HG03060 (cell line): ENCODE data around the gene CYB5D1.
"Not testable (repeated sequence)": the region's sequence is repeated elsewhere in the genome, so short reads cannot be mapped to it uniquely, and the experiment has no call there.

Experiments used
- ATAC-seq: cut with Tn5 transposase; IDR thresholded peaks from one replicate; pipeline ENCODE4 v1.9.1; 2021; ENCODE audit warnings: low read depth, moderate number of reproducible peaks; ENCODE audit not compliant: unreplicated experiment

Gene CYB5D1, protein sequence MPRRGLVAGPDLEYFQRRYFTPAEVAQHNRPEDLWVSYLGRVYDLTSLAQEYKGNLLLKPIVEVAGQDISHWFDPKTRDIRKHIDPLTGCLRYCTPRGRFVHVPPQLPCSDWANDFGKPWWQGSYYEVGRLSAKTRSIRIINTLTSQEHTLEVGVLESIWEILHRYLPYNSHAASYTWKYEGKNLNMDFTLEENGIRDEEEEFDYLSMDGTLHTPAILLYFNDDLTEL

DNA sequence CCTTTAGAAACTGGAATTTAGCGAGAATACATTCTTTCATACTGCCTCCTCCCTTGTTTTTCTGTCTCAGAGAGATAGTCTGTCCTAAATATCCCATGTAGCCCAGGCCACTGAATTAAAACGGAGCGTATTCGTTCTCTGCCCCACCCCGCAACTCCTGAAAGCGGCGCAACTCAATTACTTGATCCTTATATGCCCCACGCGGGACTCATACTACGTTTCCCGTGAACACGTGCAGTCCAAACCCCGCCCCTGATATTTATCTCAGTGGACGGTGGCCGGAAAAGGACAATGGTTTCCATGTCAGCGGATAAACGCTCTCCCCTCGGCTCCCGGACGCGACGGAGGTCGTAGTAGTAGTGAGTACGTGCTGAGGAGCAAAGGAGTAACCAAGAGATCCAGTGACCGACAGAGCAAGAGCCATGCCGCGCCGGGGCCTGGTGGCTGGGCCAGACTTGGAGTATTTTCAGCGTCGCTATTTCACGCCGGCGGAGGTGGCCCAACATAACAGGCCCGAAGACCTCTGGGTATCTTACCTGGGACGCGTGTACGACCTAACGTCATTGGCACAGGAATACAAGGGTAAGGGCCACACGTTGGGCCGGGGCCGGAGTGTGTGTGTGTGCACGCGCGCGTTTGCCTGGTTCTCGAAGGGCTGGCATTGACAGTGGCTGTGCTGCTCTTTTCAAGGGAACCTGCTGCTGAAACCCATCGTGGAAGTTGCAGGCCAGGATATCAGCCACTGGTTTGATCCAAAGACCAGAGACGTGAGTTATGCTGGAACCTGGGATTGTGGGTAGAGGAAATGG lies at the start of gene CYB5D1:
Gene CYB5D1, plus strand, starts transcription at position 291 of the 809 bp plus-strand sequence. Its CDS starts 132 bp downstream, at position 423.
- peak; percentile 19 for ATAC-seq

DNA sequence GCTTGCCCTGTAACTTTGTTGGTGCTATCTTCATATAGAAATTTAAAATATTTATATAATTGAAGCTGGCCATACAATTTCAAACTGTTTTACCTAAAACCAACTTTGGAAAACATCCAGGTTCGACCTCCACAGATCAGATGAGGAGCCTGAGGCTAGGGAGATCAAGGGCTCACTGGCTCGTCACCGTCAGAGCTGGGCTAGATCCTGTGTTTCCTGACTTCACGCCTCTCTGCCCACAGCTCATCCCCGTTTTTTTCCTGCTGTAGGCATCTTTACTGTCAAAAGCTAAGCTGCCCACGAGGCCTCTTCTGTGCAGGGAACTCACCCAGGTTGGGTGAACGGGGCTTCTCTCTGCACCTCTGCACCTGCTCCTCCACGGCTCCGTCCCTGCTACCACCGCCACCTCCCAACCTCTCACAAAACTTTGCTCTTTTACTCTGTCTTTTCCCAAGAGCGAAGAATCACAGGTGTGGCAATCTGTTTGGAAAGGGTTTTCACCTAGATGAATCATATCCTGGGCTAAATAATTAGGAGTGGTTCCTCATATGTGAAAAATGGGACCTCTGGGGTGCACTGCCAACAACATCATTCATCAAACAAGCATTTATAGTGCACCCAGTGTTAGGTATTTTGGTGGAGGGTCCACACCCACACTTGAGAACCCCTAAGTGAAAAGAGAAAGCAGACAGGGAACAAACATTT lies 48.6 kb upstream of the CYB5D1 start:
- ATAC-seq = no peak

DNA sequence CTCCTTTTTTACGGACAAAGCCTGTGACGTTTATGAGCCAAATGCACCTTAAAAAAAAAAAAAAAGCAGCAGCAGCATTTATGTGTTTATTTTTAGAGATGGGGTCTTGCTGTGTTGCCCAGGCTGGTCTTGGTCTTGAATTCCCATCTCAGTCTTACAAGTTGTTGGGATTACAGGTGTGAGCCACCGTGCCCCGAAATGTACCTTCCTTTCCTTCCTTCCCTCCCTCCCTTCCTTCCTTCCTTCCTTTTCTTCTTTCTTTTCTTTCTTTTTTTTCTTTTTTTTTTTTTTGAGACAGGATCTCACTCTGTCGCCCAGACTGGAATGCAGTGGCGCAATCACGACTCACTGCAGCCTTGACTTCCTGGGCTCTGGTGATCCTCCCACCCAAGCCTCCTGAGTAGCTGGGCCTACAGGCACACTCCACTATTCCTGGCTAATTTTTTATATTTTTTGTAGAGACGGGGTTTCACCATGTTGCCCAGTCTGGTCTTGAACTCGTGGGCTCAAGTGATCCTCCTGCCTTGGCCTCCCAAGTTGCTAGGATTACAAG lies 47.9 kb upstream of the CYB5D1 start:
- ATAC-seq = not testable (repeated sequence)

DNA sequence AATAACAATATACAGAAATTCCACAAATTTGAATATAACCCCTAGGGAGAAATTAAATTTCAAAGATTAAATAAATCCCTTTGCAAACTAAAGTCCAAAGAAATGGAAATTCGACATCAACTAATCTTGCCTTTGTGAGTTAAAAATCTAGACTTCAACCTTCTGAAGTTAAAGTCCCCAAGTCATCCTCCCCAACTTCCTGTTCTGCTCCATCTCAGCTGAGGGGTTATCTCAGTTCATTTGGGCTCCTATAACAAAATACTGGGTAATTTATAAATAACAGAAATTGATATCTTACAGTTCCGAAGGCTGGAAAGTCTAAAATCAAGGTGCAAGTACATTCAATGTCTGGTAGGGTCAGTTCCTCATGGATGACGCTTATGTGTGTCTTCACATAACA lies 46.6 kb upstream of the CYB5D1 start:
- no peak for ATAC-seq

DNA sequence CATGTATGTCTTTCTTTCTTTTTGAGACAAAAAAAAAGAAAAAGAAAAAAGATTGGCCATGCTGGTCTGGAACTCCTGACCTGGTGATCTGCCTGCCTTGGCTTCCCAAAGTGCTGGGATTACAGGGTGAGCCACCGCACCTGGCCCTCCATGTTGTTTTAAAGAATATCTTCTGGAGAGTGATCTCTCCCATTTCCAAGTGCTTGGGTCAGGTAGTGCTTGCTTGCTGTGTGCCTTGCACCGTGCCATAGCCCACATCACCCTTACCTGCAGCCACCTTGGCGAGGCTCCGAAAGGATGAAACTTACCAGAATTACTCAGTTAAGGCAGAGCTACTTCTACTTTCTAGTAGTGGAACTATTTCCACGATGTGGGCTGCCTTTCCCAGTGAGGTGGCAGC lies 42.8 kb upstream of the CYB5D1 start:
- ATAC-seq = no peak

DNA sequence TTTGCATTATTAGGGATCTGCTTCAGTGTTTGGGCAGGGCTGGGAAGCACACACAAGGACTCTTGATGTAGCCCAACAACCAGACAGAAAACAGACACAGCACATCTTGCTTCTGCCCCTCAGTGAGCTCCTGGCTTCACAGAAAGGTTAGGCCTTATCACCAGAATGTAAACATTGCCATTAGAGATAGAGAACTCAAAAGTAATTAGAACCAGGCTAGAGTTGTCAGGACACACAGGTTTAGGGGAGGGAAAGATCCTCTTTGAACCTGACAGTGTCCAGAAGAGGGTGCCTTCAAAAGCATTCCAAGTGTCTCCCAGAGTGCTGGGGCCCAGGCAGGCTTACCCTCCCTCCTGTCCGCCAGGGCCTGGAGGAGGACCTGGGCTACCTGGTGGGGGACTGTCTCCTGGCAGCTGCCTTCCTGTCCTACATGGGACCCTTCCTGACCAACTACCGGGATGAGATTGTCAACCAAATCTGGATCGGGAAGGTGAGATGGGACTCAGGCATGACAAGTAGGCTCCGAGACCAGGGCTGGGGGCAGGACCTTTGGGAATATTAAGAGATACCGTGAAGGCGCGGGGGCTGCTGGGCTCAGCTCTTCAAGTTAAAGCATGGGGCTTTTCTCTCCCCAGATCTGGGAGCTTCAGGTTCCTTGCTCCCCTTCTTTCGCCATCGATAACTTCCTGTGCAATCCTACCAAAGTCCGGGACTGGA lies 40.7 kb upstream of the CYB5D1 start:
- ATAC-seq = no peak

DNA sequence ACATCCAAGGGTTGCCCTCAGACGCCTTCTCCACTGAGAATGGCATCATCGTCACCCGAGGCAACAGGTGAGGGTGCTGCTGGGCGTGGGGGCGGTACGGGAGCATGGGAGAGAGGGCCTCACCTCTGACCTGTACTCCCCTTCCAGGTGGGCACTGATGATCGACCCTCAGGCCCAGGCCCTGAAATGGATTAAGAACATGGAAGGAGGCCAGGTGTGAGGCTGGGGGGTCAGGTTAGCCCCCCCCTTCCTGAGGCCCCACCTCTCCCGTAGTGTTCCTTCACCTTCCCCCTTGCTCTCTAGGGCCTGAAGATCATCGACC lies 40.2 kb upstream of the CYB5D1 start:
- no peak for ATAC-seq

DNA sequence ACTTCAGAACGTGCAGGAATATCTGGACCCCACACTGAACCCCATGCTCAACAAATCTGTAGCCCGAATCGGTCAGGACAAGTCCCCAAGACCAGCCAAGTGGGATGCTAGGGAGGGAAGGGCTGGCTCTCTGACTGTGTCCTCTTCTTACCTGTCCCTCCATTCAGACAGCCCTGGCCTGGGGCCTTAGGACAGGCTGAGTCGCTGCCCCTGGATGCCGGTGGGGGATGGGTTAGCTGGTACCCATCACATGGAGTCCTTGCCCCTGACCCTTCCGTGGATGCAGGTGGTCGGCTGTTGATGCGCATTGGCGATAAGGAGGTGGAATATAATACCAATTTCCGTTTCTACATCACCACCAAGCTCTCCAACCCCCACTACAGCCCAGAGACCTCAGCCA lies 39.8 kb upstream of the CYB5D1 start:
- ATAC-seq = no peak

DNA sequence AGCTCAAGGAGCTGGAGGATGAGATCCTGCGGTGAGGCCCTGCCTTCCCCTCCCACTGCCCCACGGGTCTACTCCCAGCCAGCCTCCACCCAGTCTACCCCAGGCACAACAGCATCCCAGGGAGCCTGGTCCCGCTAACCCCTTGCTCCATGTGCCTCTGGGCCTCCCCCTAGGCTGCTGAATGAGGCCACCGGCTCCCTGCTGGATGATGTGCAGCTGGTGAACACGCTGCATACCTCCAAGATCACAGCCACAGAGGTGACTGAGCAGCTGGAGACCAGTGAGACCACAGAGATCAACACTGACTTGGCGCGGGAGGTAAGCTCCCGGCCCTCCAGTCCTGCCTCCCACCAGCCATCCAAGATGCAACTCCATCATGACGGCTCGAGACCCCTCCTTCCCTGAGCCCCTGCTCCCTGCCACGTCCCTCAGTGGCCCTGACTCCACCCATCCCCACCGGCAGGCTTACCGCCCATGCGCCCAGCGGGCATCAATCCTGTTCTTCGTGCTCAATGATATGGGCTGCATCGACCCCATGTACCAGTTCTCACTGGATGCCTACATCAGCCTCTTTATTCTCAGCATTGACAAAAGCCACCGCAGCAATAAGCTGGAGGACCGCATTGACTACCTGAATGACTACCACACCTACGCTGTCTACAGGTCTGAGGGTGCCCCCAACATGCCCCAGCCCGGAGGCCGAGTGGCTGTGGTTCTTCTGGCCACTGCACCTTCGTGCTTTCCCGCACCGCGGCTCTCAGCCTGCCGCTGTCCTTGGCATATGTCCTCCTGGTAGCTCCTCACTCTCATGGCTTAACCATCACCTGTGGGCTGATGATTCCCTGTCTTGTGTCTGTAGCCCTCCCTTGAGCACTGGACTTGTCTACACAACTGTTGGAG lies 38.8 kb upstream of the CYB5D1 start:
- no peak for ATAC-seq

DNA sequence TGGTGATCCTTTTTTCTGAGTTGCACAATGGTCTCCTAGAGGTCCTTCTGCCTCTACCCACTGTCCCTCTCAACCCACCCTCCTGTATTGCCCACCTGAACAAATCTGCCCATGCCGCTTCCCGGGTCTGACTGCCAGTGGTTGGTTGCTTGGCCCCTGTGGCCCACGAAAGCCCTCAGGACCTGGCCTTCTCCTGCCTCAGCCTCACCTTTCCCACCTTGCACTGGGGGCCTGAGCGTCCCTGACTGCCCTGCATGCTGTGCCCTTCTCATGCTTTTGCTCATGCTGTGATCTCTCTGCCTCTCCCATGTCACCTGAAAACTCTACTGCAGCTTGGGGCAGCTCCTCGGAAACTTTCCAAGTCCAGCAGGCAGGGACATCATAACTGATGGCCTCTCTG lies 37.6 kb upstream of the CYB5D1 start:
- no peak for ATAC-seq

DNA sequence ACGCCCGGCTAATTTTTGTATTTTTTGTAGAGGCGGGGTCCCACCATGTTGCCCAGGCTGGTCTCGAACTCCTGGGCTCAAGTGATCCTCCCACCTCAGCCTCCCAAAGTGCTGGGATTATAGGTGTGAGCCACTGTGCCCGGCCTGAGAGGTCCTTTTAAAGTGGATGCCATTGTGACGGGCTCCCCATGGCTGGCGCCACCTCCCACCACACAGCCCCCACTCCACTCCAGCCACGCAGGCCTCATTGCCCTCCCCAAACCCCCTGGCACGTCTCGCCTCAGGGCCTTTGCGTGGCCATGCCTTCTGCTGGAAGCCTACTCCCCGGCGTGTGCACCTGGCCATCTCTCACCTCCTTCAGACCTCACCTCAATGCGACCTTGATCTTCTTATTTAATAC lies 35.7 kb upstream of the CYB5D1 start:
- no peak for ATAC-seq

DNA sequence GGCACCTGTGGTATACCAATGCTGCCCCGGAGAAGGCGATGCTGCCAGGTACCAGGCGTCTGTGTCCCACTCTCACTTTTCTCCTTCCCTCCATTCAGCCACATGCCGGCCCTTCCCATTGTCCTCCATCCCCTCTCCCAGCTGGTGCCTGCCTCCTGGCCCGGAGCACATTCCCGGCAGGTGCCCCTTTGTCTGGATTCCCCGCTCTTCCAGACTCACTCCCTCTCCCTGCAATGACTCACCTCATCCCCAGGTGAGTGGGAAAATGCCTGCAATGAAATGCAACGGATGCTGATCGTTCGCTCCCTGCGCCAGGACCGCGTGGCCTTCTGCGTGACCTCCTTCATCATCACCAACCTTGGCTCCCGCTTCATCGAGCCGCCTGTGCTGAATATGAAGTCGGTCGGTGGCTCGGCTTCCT lies 34.2 kb upstream of the CYB5D1 start:
- no peak for ATAC-seq

DNA sequence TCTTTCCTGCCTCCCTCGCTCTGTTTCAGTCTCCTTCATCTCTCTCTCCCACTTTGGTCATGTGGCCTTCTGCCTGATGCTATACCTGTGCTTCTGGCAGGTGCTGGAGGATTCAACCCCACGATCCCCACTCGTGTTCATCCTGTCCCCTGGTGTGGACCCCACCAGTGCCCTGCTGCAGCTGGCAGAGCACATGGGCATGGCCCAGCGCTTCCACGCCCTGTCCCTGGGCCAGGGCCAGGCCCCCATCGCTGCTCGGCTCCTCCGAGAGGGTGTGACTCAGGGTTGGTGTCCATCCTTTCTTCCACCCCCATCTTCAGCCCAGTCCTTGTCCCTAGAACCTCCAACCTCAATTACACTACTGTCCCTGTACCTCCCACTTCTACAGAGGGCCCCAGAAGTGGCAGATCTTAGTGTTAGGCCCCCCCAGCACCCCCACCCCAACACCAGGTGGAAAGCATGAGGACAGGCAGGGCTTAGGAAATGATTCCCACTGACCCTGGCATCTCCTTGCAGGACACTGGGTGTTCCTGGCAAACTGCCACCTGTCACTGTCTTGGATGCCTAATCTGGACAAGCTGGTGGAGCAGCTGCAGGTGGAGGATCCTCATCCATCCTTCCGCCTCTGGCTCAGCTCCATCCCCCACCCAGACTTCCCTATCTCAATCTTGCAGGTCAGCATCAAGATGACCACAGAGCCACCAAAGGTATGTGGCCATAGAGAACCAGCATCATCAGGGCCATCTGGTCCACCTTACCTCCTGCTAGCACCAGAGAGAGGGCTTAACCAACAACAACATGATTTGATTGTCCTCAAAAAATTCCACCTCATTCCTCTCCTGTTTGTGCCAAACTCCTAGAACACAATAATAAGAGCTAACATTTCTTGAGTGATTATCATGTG lies 33.5 kb upstream of the CYB5D1 start:
- no peak for ATAC-seq

DNA sequence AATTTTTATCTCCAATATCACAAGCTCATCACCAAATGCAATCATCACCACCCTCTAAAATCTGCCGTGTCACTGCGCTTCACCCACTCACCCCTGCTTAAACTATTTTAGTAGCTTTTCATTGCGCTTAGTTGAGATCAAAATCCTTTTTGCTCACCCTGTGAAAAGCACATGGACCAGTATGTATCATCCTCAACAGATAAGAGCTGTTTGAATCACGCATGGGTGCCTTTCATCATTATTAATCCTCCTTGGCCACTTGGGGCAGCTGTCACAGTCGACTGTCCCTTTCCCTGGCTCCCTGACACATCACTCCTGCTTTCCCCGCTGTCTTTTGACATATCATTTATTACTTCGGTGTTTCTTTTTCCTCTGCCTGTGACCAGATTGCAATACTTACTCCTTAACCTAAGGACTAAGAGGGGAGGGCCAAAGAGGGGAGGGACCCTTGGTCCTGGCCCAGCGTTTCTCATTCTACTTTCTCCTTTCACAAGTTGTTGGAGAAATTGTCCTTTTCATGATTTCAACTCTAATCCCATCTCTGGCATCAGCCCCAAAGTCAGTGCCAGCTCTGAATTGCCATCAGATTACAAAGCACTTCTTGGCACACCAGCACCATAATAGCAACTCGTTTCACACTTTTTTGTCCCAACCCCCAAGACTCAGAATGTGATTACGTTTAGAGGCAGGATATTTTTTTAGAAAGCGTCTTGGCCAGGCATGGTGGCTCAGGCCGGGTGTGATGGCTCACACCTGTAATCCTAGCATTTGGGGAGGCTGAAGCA lies 32.4 kb upstream of the CYB5D1 start:
- no peak for ATAC-seq

DNA sequence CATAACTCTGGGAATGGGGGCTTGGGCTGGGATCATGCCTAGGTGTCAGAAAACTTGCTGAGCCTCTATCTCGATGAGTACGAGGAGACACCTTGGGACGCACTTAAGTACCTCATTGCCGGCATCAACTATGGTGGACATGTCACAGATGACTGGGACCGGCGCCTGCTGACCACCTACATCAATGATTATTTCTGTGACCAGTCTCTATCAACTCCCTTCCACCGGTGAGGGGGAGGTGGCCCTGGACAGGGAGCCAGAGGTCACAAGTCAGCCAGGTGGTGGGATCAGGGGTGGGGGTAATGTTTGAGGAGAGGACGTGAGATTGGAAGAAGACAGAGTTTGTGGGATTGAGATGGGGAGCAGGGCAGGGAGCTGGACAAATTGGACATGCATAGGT lies 27.2 kb upstream of the CYB5D1 start:
- no peak for ATAC-seq

DNA sequence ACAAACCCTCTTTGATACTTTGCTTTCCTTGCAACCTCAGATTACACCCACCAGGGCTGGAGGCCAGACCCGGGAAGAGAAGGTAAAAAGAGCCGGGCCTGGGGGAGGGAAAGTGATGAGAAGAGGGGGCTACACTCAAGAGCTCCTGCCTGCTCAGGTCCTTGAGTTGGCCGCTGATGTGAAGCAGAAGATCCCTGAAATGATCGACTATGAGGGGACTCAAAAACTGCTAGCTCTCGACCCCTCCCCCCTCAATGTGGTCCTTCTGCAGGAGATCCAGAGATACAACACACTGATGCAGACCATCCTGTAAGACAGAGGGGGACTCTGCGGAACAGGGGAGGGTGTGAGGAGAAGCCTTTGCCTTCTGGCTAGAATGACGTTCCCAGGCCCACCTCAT lies 26.6 kb upstream of the CYB5D1 start:
- ATAC-seq = no peak

DNA sequence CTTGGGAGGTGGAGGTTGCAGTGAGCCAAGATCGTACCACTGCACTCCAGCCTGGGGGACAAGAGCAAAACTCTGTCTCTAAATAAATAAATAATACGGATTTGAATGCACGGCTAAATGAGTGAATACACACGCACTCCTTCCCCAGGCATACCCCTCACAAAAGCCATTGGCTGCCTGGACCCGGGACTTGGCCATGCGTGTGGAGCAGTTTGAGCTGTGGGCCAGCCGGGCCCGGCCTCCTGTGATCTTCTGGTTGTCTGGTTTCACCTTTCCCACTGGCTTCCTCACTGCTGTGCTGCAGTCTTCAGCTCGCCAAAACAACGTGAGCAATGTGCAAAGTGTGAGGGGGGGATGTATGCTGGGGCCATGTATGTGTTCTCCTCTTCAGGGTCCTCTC lies 25.4 kb upstream of the CYB5D1 start:
- no peak for ATAC-seq
